GM23248 (cell line): Measurements from ENCODE around the gene CENPM.

ENCODE experiments used
- EZH2 ChIP-seq: fragments of 200-600 bp; sonication (generic); IDR thresholded peaks from 2 replicates; pipeline ENCODE4 v1.6.1; 2018; ENCODE audit warnings: antibody characterized with exemption, mild to moderate bottlenecking; ENCODE audit not compliant: insufficient read depth, poor library complexity, severe bottlenecking
- EZH2phosphoT487 ChIP-seq: fragments of 200-600 bp; sonication (generic); IDR thresholded peaks from 2 replicates; pipeline ENCODE4 v1.6.1; 2018; ENCODE audit warnings: antibody characterized with exemption, moderate library complexity, mild to moderate bottlenecking, low read depth; ENCODE audit not compliant: insufficient read depth

- TF ChIP-seq EZH2: no peak
- TF ChIP-seq EZH2phosphoT487: no peak
These were observed 33.8 kb downstream of the CENPM start for GRCh38 chr22:41913040-41913719.
